Measurements from ENCODE around the gene TGFB1I1. TPM values are rescaled to one million over a fixed set of nuclear protein-coding genes. Genes with fewer than 3 reads are reported as not detected.

TGFB1I1 gene
- total and polyA plus RNA-seq, 2 of the 13 experiments (the other 11 are each of a cell fraction or from before 2014, with no cell fraction given), result 0.80 to 2.9 TPM

DNA sequence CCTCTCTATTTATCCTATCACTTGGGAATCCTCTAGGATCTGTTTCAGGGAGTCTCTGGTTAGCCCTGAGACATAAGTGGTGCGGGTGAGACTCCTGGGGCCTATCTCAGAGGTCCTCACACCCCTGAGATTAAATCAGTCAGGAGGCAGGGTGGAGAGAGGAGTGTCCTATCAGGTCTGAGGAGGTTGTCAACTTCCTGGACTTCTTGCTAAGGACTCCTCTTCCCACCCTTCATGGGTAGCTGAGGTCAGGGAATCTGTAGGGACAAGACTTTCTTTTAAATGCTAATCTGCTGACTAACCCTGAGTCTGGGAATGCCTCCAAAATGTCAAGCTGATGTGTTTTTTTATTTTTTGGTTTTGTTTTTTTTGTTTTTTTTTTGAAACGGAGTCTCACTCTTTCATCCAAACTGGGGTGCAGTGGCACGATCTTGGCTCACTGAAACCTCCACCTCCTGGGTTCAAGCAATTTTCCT is 19.3 kb upstream of the TGFB1I1 start:
- Histone ChIP-seq H2AFZ (ENCODE audit: low read length) (no peak overlapping the region), H3K4me2 (ENCODE audit: low read depth, low read length) (peak overlapping the region; percentile 80), H3K9ac (ENCODE audit: insufficient read depth, low read depth, low read length) (no peak overlapping the region), H3K79me2 (ENCODE audit: insufficient read depth, low read length) (peaks cover 16% of the 10 kb centered on the region), H3K27me3 (ENCODE audit: control insufficient read depth in 1 of 2, insufficient read depth in 2 of 2, low read length in 2 of 2) (no peaks in the 10 kb centered on the region), H3K36me3 (replicated peaks in 1 of 2; ENCODE audit: control insufficient read depth in 1 of 2, insufficient read depth in 2 of 2, low read length in 2 of 2) (peaks cover 0 to 2% of the 10 kb centered on the region in 2 experiments; a peak in 1 of 5 replicates), H3K4me3 (replicated peaks in 1 of 3; ENCODE audit: insufficient read depth in 1 of 3, low read depth in 2 of 3, low read length in 3 of 3) (no peak overlapping the region), H3K27ac (ENCODE audit: extremely low read length, insufficient read depth, low read length) (no peak overlapping the region), H4K20me1 (ENCODE audit: insufficient read depth, low read length) (peaks cover 32% of the 10 kb centered on the region), H3K4me1 (ENCODE audit: insufficient read depth, low read length) (peaks cover 62% of the 10 kb centered on the region), H3K9me3 (ENCODE audit: low read length) (no peaks in the 10 kb centered on the region)
- intact Hi-C loops (cut with micrococcal nuclease; ENCODE audit: unreplicated experiment) (no loop called here), in situ Hi-C loops (cut with HindIII; ENCODE audit: extremely low pct_ligation_motif_present, low pct_unique_long_range_greater_than_20kb) (loop anchor here (10.0 kb wide), 1 partner anchor 422 kb away; the partner anchor contains the start of gene ZNF267)
- CTCF ChIA-PET (ENCODE audit: low intra/inter-chr PET ratio, low total read pairs), result interaction anchor here (1.3 kb wide), 1 partner anchor 9 kb away, joined by 5 read pairs; the partner anchor contains the start of gene ZNF843
- no peak for TF ChIP-seq RBM39 (IDR thresholded peaks at IDR 0.05; ENCODE audit: low read depth, low read length, poor library complexity, severe bottlenecking)
- TF ChIP-seq, protein P1, sequence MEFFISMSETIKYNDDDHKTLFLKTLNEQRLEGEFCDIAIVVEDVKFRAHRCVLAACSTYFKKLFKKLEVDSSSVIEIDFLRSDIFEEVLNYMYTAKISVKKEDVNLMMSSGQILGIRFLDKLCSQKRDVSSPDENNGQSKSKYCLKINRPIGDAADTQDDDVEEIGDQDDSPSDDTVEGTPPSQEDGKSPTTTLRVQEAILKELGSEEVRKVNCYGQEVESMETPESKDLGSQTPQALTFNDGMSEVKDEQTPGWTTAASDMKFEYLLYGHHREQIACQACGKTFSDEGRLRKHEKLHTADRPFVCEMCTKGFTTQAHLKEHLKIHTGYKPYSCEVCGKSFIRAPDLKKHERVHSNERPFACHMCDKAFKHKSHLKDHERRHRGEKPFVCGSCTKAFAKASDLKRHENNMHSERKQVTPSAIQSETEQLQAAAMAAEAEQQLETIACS (CRISPR knock-in tag; IDR thresholded peaks at IDR 0.05), result no peak
- no peak for TF ChIP-seq AKAP8 (CRISPR knock-in tag; IDR thresholded peaks at IDR 0.05)
- TF ChIP-seq ZSCAN29 (CRISPR knock-in tag; conservative IDR thresholded peaks at IDR 0.05), result no peak
- TF ChIP-seq POLR2G (IDR thresholded peaks at IDR 0.05; ENCODE audit: low read depth, low read length), result 0 out of 2 replicates have a peak, but pooled peaks have one; percentile 6
- TF ChIP-seq DNMT3B (CRISPR knock-in tag; conservative IDR thresholded peaks at IDR 0.05), result no peak
- TF ChIP-seq SCMH1 (CRISPR knock-in tag; IDR thresholded peaks at IDR 0.05; ENCODE audit: borderline replicate concordance), result no peak
- TF ChIP-seq ZNF720 (CRISPR knock-in tag; IDR thresholded peaks at IDR 0.05), result no peak
- no peak for TF ChIP-seq RBM22 (optimal IDR thresholded peaks at IDR 0.05; ENCODE audit: low read length)
- no peak for TF ChIP-seq KAT2B (IDR thresholded peaks at IDR 0.05; ENCODE audit: borderline replicate concordance, low read depth, low read length)
- 0 out of 2 replicates have a peak, but pooled peaks have one; percentile 12 for TF ChIP-seq ARNTL (CRISPR knock-in tag; IDR thresholded peaks at IDR 0.05)
- ATAC-seq (no peak), FAIRE-seq (no peak), DNase-seq (ENCODE audit: low spot score) (no peak)
- BruUV-seq (replicated peaks), result no TSS peak
- POLR2A ChIA-PET, result interaction anchor here (0.7 to 1.8 kb wide), 5 partner anchors 56 to 456 kb away, joined by 3 to 7 read pairs (median 6); partner anchors contain the start of genes FUS and RUSF1
- 40% methylated on average over 3 of the region's 3 CpGs for WGBS (ENCODE audit: low lambda C conversion rate)
